ENCODE results near the gene CFAP73. TPM values are rescaled to one million over a fixed set of nuclear protein-coding genes. Genes with fewer than 3 reads are reported as not detected.

The CFAP73 gene
- total RNA-seq, 1 donor from 2014 or later = not detected

- Mint-ChIP-seq H3K4me1 (ENCODE audit: low read depth) (peaks cover 29% of the 10 kb centered on the region), H3K4me3 (ENCODE audit: unreplicated experiment) (peak overlapping the region; percentile 90), H3K27ac (ENCODE audit: unreplicated experiment) (peak overlapping the region; percentile 52), H3K9me3 (ENCODE audit: low read depth) (no peaks in the 10 kb centered on the region), H3K36me3 (ENCODE audit: low read depth) (peaks cover 1% of the 10 kb centered on the region), H3K27me3 (ENCODE audit: low read depth) (no peaks in the 10 kb centered on the region)
- TF ChIP-seq, protein P1, sequence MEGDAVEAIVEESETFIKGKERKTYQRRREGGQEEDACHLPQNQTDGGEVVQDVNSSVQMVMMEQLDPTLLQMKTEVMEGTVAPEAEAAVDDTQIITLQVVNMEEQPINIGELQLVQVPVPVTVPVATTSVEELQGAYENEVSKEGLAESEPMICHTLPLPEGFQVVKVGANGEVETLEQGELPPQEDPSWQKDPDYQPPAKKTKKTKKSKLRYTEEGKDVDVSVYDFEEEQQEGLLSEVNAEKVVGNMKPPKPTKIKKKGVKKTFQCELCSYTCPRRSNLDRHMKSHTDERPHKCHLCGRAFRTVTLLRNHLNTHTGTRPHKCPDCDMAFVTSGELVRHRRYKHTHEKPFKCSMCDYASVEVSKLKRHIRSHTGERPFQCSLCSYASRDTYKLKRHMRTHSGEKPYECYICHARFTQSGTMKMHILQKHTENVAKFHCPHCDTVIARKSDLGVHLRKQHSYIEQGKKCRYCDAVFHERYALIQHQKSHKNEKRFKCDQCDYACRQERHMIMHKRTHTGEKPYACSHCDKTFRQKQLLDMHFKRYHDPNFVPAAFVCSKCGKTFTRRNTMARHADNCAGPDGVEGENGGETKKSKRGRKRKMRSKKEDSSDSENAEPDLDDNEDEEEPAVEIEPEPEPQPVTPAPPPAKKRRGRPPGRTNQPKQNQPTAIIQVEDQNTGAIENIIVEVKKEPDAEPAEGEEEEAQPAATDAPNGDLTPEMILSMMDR (IDR thresholded peaks at IDR 0.05) = no peak
- no peak for DNase-seq (ENCODE audit: low spot score)
These were observed 36.5 kb downstream of the CFAP73 start for GRCh38 chr12:113186033-113186365.

GRCh38 chr12:113186666-113187325, 37.3 kb downstream of the CFAP73 start:
- Mint-ChIP-seq H3K4me3 (ENCODE audit: unreplicated experiment) (peak overlapping the region; percentile 90), H3K27ac (ENCODE audit: unreplicated experiment) (peak overlapping the region; percentile 52), H3K4me1 (ENCODE audit: low read depth) (peaks cover 29% of the 10 kb centered on the region), H3K9me3 (ENCODE audit: low read depth) (no peaks in the 10 kb centered on the region), H3K36me3 (ENCODE audit: low read depth) (peaks cover 1% of the 10 kb centered on the region), H3K27me3 (ENCODE audit: low read depth) (no peaks in the 10 kb centered on the region)
- TF ChIP-seq, protein P1 (IDR thresholded peaks at IDR 0.05) = no peak
- no peak for DNase-seq (ENCODE audit: low spot score)

GRCh38 chr12:113189361-113189760, 39.8 kb downstream of the CFAP73 start:
- H3K4me1 Mint-ChIP-seq (ENCODE audit: low read depth) = peaks cover 37% of the 10 kb centered on the region
- H3K36me3 Mint-ChIP-seq (ENCODE audit: low read depth) = no peaks in the 10 kb centered on the region
- no peak for DNase-seq (ENCODE audit: low spot score)
- no peak overlapping the region for H3K27ac Mint-ChIP-seq (ENCODE audit: unreplicated experiment)
- no peaks in the 10 kb centered on the region for H3K27me3 Mint-ChIP-seq (ENCODE audit: low read depth)
- no peaks in the 10 kb centered on the region for H3K9me3 Mint-ChIP-seq (ENCODE audit: low read depth)
- TF ChIP-seq, protein P1 (IDR thresholded peaks at IDR 0.05) = no peak
- H3K4me3 Mint-ChIP-seq (ENCODE audit: unreplicated experiment) = no peak overlapping the region

GRCh38 chr12:113190761-113191160, 41.2 kb downstream of the CFAP73 start:
- no peaks in the 10 kb centered on the region for H3K9me3 Mint-ChIP-seq (ENCODE audit: low read depth)
- H3K27me3 Mint-ChIP-seq (ENCODE audit: low read depth) = no peaks in the 10 kb centered on the region
- TF ChIP-seq, protein P1 (IDR thresholded peaks at IDR 0.05) = no peak
- H3K27ac Mint-ChIP-seq (ENCODE audit: unreplicated experiment) = no peak overlapping the region
- DNase-seq (ENCODE audit: low spot score) = no peak
- no peak overlapping the region for H3K4me3 Mint-ChIP-seq (ENCODE audit: unreplicated experiment)
- peaks cover 47% of the 10 kb centered on the region for H3K4me1 Mint-ChIP-seq (ENCODE audit: low read depth)
- H3K36me3 Mint-ChIP-seq (ENCODE audit: low read depth) = no peaks in the 10 kb centered on the region

DNA sequence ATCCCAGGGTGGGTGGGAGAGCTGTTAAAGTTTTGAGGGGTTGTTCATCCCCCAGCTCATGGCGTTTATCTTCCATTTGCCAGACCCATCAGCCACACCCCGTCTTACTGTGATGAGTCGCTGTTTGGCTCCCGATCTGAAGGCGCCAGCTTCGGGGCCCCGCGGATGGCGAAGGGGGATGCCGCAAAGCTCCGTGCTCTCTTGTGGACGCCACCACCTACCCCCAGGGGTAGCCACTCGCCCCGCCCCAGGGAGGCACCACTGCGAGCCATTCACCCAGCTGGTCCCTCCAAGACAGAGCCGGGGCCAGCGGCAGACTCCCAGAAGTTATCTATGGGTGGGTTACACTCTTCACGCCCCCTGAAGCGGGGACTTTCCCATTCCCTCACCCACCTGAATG, 41.7 kb downstream of the CFAP73 start:
- Mint-ChIP-seq H3K4me3 (ENCODE audit: unreplicated experiment) (no peak overlapping the region), H3K9me3 (ENCODE audit: low read depth) (no peaks in the 10 kb centered on the region), H3K4me1 (ENCODE audit: low read depth) (peaks cover 45% of the 10 kb centered on the region), H3K36me3 (ENCODE audit: low read depth) (no peaks in the 10 kb centered on the region), H3K27ac (ENCODE audit: unreplicated experiment) (no peak overlapping the region), H3K27me3 (ENCODE audit: low read depth) (no peaks in the 10 kb centered on the region)
- no peak for DNase-seq (ENCODE audit: low spot score)
- TF ChIP-seq, protein P1 (IDR thresholded peaks at IDR 0.05) = no peak

All from chondrocyte (in vitro differentiated cells).